ENCODE data around the gene ARHGAP22.

DNA sequence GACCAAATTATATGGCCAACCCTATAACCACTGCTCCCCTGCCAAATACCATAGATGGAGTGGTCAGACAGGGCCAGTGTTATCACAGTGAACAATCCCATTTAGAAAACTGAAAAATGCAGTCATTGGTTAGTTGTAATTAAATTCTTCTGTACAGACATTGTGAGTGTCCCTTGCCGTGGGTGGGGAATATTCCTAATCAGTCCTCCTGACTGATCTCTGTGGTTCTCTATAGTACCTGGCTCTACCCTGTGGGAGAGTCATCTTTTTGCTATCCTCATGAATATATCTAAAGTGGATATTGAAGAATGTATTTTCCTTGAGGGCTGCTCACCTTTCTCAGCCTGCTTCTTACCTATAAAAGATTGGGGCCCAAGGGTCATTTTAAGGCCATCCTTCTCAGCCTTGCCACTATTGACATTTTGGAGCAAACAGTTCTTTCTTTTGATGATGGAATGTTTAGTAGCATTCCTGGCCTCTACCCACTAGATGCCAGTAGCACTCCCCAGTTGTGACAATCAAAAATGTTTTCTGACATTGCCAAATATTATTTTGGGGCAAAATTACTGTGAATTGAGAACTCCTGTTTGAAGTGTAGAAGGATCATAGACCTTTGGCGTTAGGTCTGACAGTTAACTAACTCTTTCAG is 188.2 kb downstream of the ARHGAP22 start:
- no peak for TF ChIP-seq SP1 (IDR thresholded peaks at IDR 0.05)
- TF ChIP-seq, protein P1, sequence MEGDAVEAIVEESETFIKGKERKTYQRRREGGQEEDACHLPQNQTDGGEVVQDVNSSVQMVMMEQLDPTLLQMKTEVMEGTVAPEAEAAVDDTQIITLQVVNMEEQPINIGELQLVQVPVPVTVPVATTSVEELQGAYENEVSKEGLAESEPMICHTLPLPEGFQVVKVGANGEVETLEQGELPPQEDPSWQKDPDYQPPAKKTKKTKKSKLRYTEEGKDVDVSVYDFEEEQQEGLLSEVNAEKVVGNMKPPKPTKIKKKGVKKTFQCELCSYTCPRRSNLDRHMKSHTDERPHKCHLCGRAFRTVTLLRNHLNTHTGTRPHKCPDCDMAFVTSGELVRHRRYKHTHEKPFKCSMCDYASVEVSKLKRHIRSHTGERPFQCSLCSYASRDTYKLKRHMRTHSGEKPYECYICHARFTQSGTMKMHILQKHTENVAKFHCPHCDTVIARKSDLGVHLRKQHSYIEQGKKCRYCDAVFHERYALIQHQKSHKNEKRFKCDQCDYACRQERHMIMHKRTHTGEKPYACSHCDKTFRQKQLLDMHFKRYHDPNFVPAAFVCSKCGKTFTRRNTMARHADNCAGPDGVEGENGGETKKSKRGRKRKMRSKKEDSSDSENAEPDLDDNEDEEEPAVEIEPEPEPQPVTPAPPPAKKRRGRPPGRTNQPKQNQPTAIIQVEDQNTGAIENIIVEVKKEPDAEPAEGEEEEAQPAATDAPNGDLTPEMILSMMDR (IDR thresholded peaks at IDR 0.05; ENCODE audit: low read depth, low read length, missing input control), result no peak
- TF ChIP-seq, protein P2, sequence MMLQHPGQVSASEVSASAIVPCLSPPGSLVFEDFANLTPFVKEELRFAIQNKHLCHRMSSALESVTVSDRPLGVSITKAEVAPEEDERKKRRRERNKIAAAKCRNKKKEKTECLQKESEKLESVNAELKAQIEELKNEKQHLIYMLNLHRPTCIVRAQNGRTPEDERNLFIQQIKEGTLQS (IDR thresholded peaks at IDR 0.05), result no peak
- TF ChIP-seq, protein P3, sequence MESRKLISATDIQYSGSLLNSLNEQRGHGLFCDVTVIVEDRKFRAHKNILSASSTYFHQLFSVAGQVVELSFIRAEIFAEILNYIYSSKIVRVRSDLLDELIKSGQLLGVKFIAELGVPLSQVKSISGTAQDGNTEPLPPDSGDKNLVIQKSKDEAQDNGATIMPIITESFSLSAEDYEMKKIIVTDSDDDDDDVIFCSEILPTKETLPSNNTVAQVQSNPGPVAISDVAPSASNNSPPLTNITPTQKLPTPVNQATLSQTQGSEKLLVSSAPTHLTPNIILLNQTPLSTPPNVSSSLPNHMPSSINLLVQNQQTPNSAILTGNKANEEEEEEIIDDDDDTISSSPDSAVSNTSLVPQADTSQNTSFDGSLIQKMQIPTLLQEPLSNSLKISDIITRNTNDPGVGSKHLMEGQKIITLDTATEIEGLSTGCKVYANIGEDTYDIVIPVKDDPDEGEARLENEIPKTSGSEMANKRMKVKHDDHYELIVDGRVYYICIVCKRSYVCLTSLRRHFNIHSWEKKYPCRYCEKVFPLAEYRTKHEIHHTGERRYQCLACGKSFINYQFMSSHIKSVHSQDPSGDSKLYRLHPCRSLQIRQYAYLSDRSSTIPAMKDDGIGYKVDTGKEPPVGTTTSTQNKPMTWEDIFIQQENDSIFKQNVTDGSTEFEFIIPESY (IDR thresholded peaks at IDR 0.05), result no peak
- no peak for TF ChIP-seq REST (IDR thresholded peaks at IDR 0.05)
- no peak for TF ChIP-seq MAX (IDR thresholded peaks at IDR 0.05)
- no peak for TF ChIP-seq EGR1 (IDR thresholded peaks at IDR 0.05; ENCODE audit: low read depth in 2 of 2)
- no peak for TF ChIP-seq JUND (IDR thresholded peaks at IDR 0.05)
- TF ChIP-seq YY1 (IDR thresholded peaks at IDR 0.05), result no peak
- no peak for TF ChIP-seq NR2F2 (IDR thresholded peaks at IDR 0.05)
- no peak for TF ChIP-seq TAF1 (conservative IDR thresholded peaks at IDR 0.05)
- TF ChIP-seq GABPA (IDR thresholded peaks at IDR 0.05 in 1 of 2, conservative IDR thresholded peaks at IDR 0.05 in 1 of 2), result no peak
- TF ChIP-seq FOXA1 (IDR thresholded peaks at IDR 0.05), result no peak
- TF ChIP-seq RAD21 (IDR thresholded peaks at IDR 0.05), result peak in 1 of 2 donors; percentile 15
